Mesodermal cell (in vitro differentiated cells): ENCODE results near the gene THAP6. TPM values are rescaled to one million over a fixed set of nuclear protein-coding genes. Genes with fewer than 3 reads are reported as not detected.

Experiments used
- H3K27ac ChIP-seq: 2 replicates; pipeline ENCODE4 v1.7.0; 2013; ENCODE audit warnings: mild to moderate bottlenecking, low read depth, low read length, moderate library complexity; ENCODE audit not compliant: severe bottlenecking
- H3K36me3 ChIP-seq: 2 replicates; pipeline ENCODE4 v1.7.1; 2013; ENCODE audit warnings: mild to moderate bottlenecking, low read length, moderate library complexity; ENCODE audit not compliant: control insufficient read depth, insufficient read depth
- H3K4me1 ChIP-seq: one replicate; pipeline ENCODE4 v1.7.1; 2013; ENCODE audit warnings: mild to moderate bottlenecking, low read length; ENCODE audit not compliant: insufficient read depth, control insufficient read depth, poor library complexity, severe bottlenecking
- H3K4me3 ChIP-seq: 2 replicates; pipeline ENCODE4 v1.7.0; 2013; ENCODE audit warnings: low read length, control low read depth, mild to moderate bottlenecking; ENCODE audit not compliant: insufficient read depth, poor library complexity, severe bottlenecking; ENCODE audit errors: extremely low read depth
- H3K9me3 ChIP-seq: 2 replicates; pipeline ENCODE4 v1.7.1; 2013; ENCODE audit warnings: mild to moderate bottlenecking, low read length, moderate library complexity; ENCODE audit not compliant: control insufficient read depth
- WGBS, 2 experiments: methylation state at CpG; one replicate each; pipeline ENCODE4 v1.1.5; 2013; ENCODE audit warnings: missing lambda C conversion rate in 2 of 2; ENCODE audit not compliant: insufficient coverage in 2 of 2; 5-methylcytosine and 5-hydroxymethylcytosine counted together
- polyA plus RNA-seq, 2 experiments: library from polyadenylated mRNA; stranded (reverse); fragments of 50-300 nt; gene quantifications; one replicate each; pipeline ENCODE4 v1.2.3, GENCODE V29; 2013

Gene THAP6, protein sequence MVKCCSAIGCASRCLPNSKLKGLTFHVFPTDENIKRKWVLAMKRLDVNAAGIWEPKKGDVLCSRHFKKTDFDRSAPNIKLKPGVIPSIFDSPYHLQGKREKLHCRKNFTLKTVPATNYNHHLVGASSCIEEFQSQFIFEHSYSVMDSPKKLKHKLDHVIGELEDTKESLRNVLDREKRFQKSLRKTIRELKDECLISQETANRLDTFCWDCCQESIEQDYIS
- polyA plus RNA-seq (2013, experiment 1 of 2), result 9.4 TPM
- 12.3 TPM for polyA plus RNA-seq (2013, experiment 2 of 2)

GRCh38 chr4:75514131-75514948 is at the start of gene THAP6, which contains the start of gene RCHY1:
Gene THAP6, plus strand, starts transcription at chr4:75514473. Its CDS starts 980 bp downstream, at chr4:75515453.
Gene RCHY1, minus strand, starts transcription at chr4:75514403. Its CDS starts 117 bp downstream, at chr4:75514286.
- Histone ChIP-seq H3K36me3 (peaks cover 18% of the 10 kb centered on the region), H3K9me3 (no peaks in the 10 kb centered on the region), H3K4me3 (peak within 1 kb of the TSS; percentile 73), H3K4me1 (peaks cover 18% of the 10 kb centered on the region), H3K27ac (peak within 1 kb of the TSS; percentile 93)
- WGBS, 2 experiments, result 0% methylated on average over 35 to 54 of the region's 61 CpGs

GRCh38 chr4:75469896-75470295 is 44.4 kb upstream of the THAP6 start:
- Histone ChIP-seq H3K4me3 (no peak overlapping the region), H3K9me3 (no peaks in the 10 kb centered on the region), H3K4me1 (no peaks in the 10 kb centered on the region), H3K36me3 (peaks cover 7% of the 10 kb centered on the region), H3K27ac (no peak overlapping the region)
- no CpG with 5 or more reads among the region's 1 CpG for WGBS, 2 experiments

DNA sequence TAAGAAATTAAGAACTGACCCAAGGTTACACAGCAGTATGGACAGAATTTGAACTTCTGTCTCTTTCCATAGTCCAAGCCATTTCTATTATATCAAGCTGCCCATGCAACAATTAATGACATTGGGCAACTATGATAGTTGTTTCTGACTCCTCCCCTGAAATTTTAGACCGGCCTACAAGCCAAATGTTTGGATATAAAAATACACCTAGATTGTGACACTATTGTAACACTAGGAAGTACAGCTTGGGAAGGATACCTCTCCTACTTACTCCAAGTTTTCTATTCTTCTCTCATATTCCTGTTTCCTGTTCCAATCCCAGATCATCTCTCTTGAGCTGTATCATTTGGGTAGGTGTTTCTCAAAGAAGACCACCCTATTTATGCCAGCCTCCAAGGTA is 43.5 kb upstream of the THAP6 start:
- WGBS, 2 experiments, result no CpG with 5 or more reads among the region's 1 CpG
- Histone ChIP-seq H3K36me3 (peaks cover 7% of the 10 kb centered on the region), H3K9me3 (no peaks in the 10 kb centered on the region), H3K4me1 (no peaks in the 10 kb centered on the region), H3K27ac (no peak overlapping the region), H3K4me3 (no peak overlapping the region)

GRCh38 chr4:75477201-75477600 is 37.1 kb upstream of the THAP6 start:
- Histone ChIP-seq H3K9me3 (no peaks in the 10 kb centered on the region), H3K27ac (no peak overlapping the region), H3K36me3 (peaks cover 43% of the 10 kb centered on the region), H3K4me1 (no peaks in the 10 kb centered on the region), H3K4me3 (no peak overlapping the region)
- 80 to 90% methylated on average over 1 of the region's 3 CpGs for WGBS, 2 experiments

DNA sequence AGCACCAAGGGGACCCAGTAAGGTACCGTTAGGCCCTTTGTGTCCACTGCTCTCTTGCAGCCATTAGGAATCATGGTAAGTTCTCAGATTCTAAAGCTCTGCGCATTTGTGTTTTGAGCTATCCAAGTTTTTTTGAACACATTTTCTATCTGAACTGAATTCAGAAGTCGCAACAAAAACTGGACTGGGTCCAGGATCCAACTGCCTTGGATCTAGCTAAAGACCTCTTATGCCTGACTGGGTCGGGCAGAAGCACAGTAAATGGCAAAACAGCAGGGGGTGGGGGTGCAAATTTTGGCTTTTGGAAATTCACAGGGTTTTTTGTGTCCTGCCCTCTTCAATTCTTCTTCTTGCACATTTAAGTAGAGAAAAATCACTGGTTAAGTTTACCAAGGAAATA is 30.1 kb upstream of the THAP6 start:
- H3K36me3 ChIP-seq, result peaks cover 51% of the 10 kb centered on the region
- H3K4me1 ChIP-seq, result no peaks in the 10 kb centered on the region
- WGBS, 2 experiments, result 92 to 100% methylated on average over 2 to 3 of the region's 4 CpGs
- no peaks in the 10 kb centered on the region for H3K9me3 ChIP-seq
- no peak overlapping the region for H3K4me3 ChIP-seq
- H3K27ac ChIP-seq, result no peak overlapping the region

- Histone ChIP-seq H3K9me3 (no peaks in the 10 kb centered on the region), H3K4me1 (no peaks in the 10 kb centered on the region), H3K4me3 (no peak overlapping the region), H3K27ac (no peak overlapping the region), H3K36me3 (peaks cover 29% of the 10 kb centered on the region)
- WGBS, 2 experiments, result no CpG with 5 or more reads among the region's 2 CpGs
These were observed 24.1 kb upstream of the THAP6 start for GRCh38 chr4:75490155-75490554.

DNA sequence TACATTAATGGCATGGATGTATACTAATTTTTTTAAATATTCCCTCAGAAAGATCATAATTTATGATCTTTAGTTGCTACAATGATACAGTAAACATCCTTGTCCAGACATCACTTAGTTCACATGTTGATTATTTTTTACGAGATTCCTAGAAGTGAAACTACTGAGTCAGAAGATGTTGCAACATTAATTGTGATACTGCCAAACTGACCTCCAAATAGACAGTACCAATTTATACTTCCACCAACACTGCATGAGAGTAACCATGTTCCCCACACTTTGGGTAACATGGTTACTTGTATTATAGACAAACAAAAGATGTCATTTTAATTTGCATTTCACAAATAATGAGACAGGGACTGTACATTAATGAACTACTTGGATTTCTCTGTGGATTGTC is 19.7 kb upstream of the THAP6 start:
- no peak overlapping the region for H3K4me3 ChIP-seq
- H3K36me3 ChIP-seq, result peaks cover 23% of the 10 kb centered on the region
- WGBS, 2 experiments, result no CpG with 5 or more reads among the region's 1 CpG
- H3K9me3 ChIP-seq, result peaks cover 12% of the 10 kb centered on the region
- no peak overlapping the region for H3K27ac ChIP-seq
- H3K4me1 ChIP-seq, result no peaks in the 10 kb centered on the region

- no peak overlapping the region for H3K4me3 ChIP-seq
- WGBS, 2 experiments, result 67% methylated on average over 1 of the region's 2 CpGs; no CpG with 5 or more reads in 1 of the 2 experiments
- no peak overlapping the region for H3K27ac ChIP-seq
- peaks cover 12% of the 10 kb centered on the region for H3K9me3 ChIP-seq
- peaks cover 25% of the 10 kb centered on the region for H3K36me3 ChIP-seq
- no peaks in the 10 kb centered on the region for H3K4me1 ChIP-seq
These were observed 18.8 kb upstream of the THAP6 start for GRCh38 chr4:75495476-75495875.

DNA sequence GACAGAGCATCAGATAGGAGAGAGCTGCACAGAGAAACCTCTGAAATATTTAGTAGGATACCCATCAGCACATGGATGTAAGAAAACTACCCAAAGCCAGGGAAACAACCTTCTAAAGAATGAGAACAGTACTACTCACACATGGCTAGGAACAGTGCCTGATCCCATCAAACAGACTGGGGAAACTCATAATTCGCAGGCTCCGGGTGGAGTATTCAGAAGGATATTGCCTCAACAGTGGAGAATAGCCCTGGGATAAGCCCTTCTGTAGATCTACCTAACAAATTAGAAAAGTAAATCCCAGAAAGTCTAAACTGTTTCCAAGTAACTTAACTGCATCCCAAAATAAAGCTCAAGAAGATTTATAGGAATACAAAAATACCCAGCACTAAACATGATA is 17.9 kb upstream of the THAP6 start:
- no peak overlapping the region for H3K4me3 ChIP-seq
- H3K27ac ChIP-seq, result no peak overlapping the region
- H3K4me1 ChIP-seq, result no peaks in the 10 kb centered on the region
- peaks cover 23% of the 10 kb centered on the region for H3K36me3 ChIP-seq
- WGBS, 2 experiments, result no CpG with 5 or more reads among the region's 2 CpGs
- peaks cover 12% of the 10 kb centered on the region for H3K9me3 ChIP-seq

DNA sequence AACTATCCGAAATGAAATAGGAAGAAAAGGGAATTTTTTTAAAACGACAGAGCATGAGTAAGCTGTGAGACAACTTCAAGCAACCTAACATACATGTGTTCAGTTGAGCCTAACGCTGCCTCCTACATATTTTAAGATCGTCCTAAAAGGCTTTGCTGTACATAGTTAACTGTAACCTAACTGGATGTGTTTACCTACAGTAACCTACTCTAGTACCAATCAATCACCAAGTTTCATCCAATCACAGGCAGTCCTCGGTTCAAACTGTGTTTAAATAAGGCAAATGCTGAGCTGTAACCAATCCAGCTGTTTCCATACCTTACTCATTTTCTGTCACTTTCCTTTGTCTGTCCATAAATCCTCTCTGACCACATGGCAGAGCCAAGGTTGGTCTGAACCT is 17.1 kb upstream of the THAP6 start:
- no peaks in the 10 kb centered on the region for H3K4me1 ChIP-seq
- H3K9me3 ChIP-seq, result peaks cover 12% of the 10 kb centered on the region
- 94 to 100% methylated on average over 3 to 5 of the region's 5 CpGs for WGBS, 2 experiments
- H3K4me3 ChIP-seq, result no peak overlapping the region
- H3K27ac ChIP-seq, result no peak overlapping the region
- peaks cover 26% of the 10 kb centered on the region for H3K36me3 ChIP-seq

GRCh38 chr4:75498041-75498440 is 16.2 kb upstream of the THAP6 start:
- Histone ChIP-seq H3K27ac (no peak overlapping the region), H3K9me3 (peaks cover 12% of the 10 kb centered on the region), H3K4me1 (no peaks in the 10 kb centered on the region), H3K36me3 (peaks cover 33% of the 10 kb centered on the region), H3K4me3 (no peak overlapping the region)
- no CpG with 5 or more reads among the region's 2 CpGs for WGBS, 2 experiments
